Activated naive CD4-positive, alpha-beta T cell treated with anti-CD3 and anti-CD28 coated beads, Interleukin-2, amount 50 U/mL, for 72 hours (primary cell): ENCODE measurements around the gene LRRC14B. TPM values are rescaled to one million over a fixed set of nuclear protein-coding genes. Genes with fewer than 3 reads are reported as not detected.
A peak's percentile ranks its signal among the peaks of the same experiment; 100 is the strongest.
"Not testable (repeated sequence)": the region's sequence is repeated elsewhere in the genome, so short reads cannot be mapped to it uniquely, and the experiment has no call there.

Source experiments
- ATAC-seq, 2 donors: fragments of 150-1000 bp; cut with Tn5 transposase; 2 replicates each; pipeline ENCODE4 v1.10.0; 2021; ENCODE audit warnings: mild to moderate bottlenecking in 2 of 2, moderate library complexity in 2 of 2
- DNase-seq, 2 donors: peaks; one replicate each; pipeline ENCODE4 v3.0.0; 2021 to 2022; ENCODE audit warnings: low spot score in 2 of 2
- H3K27ac Mint-ChIP-seq, 2 donors: one replicate each; pipeline ENCODE4 v1.8.0; 2022; ENCODE audit warnings: mild to moderate bottlenecking in 2 of 2, mixed read lengths in 2 of 2
- H3K36me3 Mint-ChIP-seq, 2 donors: one replicate each; pipeline ENCODE4 v1.8.0; 2022; ENCODE audit warnings: mixed read lengths in 2 of 2
- H3K9me3 Mint-ChIP-seq, 2 donors: one replicate each; pipeline ENCODE4 v1.8.0; 2022; ENCODE audit warnings: mixed read lengths in 2 of 2
- total RNA-seq, 2 donors: library from RNA; stranded (reverse); gene quantifications; one replicate each; pipeline ENCODE4 v1.2.3, GENCODE V29; 2022

LRRC14B gene
- total RNA-seq, 2 donors from 2014 or later = 0.16 TPM; not detected in 1

- Mint-ChIP-seq H3K9me3 (no peaks in the 10 kb centered on the region), H3K27ac (no peak overlapping the region), H3K36me3 (peaks cover 16 to 35% of the 10 kb centered on the region in 2 donors)
- DNase-seq (no peak), ATAC-seq (no peak)
These were observed 37.6 kb downstream of the LRRC14B start for GRCh38 chr5:228886-229285.

GRCh38 chr5:230711-231110, 39.4 kb downstream of the LRRC14B start:
- Mint-ChIP-seq H3K27ac (peak overlapping the region in 1 of 2 donors; percentile 22), H3K9me3 (no peaks in the 10 kb centered on the region), H3K36me3 (peaks cover 9 to 31% of the 10 kb centered on the region in 2 donors)
- DNase-seq (no peak), ATAC-seq (no peak)

- ATAC-seq (peak; percentile 47 to 80), DNase-seq (no peak)
These were observed 40.4 kb downstream of the LRRC14B start for GRCh38 chr5:231661-232060.

GRCh38 chr5:233426-233825, 42.1 kb downstream of the LRRC14B start:
- peaks cover 0 to 21% of the 10 kb centered on the region in 2 donors for H3K36me3 Mint-ChIP-seq
- not testable (repeated sequence) for H3K9me3 Mint-ChIP-seq, DNase-seq, ATAC-seq, H3K27ac Mint-ChIP-seq

More at GRCh38 chr5:231661-232060, 40.4 kb downstream of the LRRC14B start:
- peaks cover 7 to 28% of the 10 kb centered on the region in 2 donors for H3K36me3 Mint-ChIP-seq
- H3K27ac Mint-ChIP-seq = peak overlapping the region in 1 of 2 donors; percentile 22
- no peaks in the 10 kb centered on the region for H3K9me3 Mint-ChIP-seq

- no peaks in the 10 kb centered on the region for H3K9me3 Mint-ChIP-seq
- no peak overlapping the region for H3K27ac Mint-ChIP-seq
- ATAC-seq = no peak
- H3K36me3 Mint-ChIP-seq = peaks cover 0 to 14% of the 10 kb centered on the region in 2 donors
- no peak for DNase-seq
These were observed 43.2 kb downstream of the LRRC14B start for GRCh38 chr5:234450-234849.

GRCh38 chr5:235527-235926, 44.2 kb downstream of the LRRC14B start:
- DNase-seq, ATAC-seq, H3K9me3 Mint-ChIP-seq: not testable (repeated sequence)
- Mint-ChIP-seq H3K27ac (peak overlapping the region in 1 of 2 donors; percentile 62), H3K36me3 (peaks cover 6 to 14% of the 10 kb centered on the region in 2 donors)

GRCh38 chr5:237931-238330, 46.6 kb downstream of the LRRC14B start:
- not testable (repeated sequence) for H3K27ac Mint-ChIP-seq, DNase-seq, ATAC-seq, H3K9me3 Mint-ChIP-seq
- peaks cover 28 to 30% of the 10 kb centered on the region in 2 donors for H3K36me3 Mint-ChIP-seq

GRCh38 chr5:240550-240949, 49.3 kb downstream of the LRRC14B start:
- ATAC-seq, H3K9me3 Mint-ChIP-seq, DNase-seq, H3K27ac Mint-ChIP-seq: not testable (repeated sequence)
- peaks cover 21 to 45% of the 10 kb centered on the region in 2 donors for H3K36me3 Mint-ChIP-seq

- H3K36me3 Mint-ChIP-seq = peaks cover 18 to 50% of the 10 kb centered on the region in 2 donors
These were observed 49.9 kb downstream of the LRRC14B start for GRCh38 chr5:241045-241669.

GRCh38 chr5:243683-244367, 52.5 kb downstream of the LRRC14B start:
- DNase-seq, ATAC-seq, H3K9me3 Mint-ChIP-seq: not testable (repeated sequence)
- Mint-ChIP-seq H3K27ac (peak overlapping the region; percentile 68 to 93), H3K36me3 (peaks cover 23 to 62% of the 10 kb centered on the region in 2 donors)

More at GRCh38 chr5:241045-241669, 49.9 kb downstream of the LRRC14B start:
- peak overlapping the region in 1 of 2 donors; percentile 57 for H3K27ac Mint-ChIP-seq
- H3K9me3 Mint-ChIP-seq, DNase-seq, ATAC-seq: not testable (repeated sequence)

- not testable (repeated sequence) for H3K27ac Mint-ChIP-seq, H3K9me3 Mint-ChIP-seq, DNase-seq, ATAC-seq
- H3K36me3 Mint-ChIP-seq = peaks cover 22 to 53% of the 10 kb centered on the region in 2 donors
These were observed 54.4 kb downstream of the LRRC14B start for GRCh38 chr5:245717-246116.

Other genes with a start within 250 kb of the LRRC14B start
- gene PLEKHG4B, start 99.3 kb upstream of the LRRC14B start, total RNA-seq = under 1 TPM in 1 of 2 donors, not detected in 1; 0.47 TPM
- gene CCDC127, start 26.7 kb downstream of the LRRC14B start, total RNA-seq = 1 to 10 TPM; 6.1 to 7.3 TPM
- 100 to 1,000 TPM; 156 to 198 TPM for gene SDHA, start 26.8 kb downstream of the LRRC14B start, total RNA-seq
- 10 to 100 TPM; 57.9 to 90.5 TPM for gene PDCD6, start 80.2 kb downstream of the LRRC14B start, total RNA-seq
- 10 to 100 TPM; 38.3 to 43.8 TPM for gene AHRR, start 130.2 kb downstream of the LRRC14B start, total RNA-seq